HCT116 (cell line): ENCODE data around the gene PKNOX2. TPM values are rescaled to one million over a fixed set of nuclear protein-coding genes. Genes with fewer than 3 reads are reported as not detected.

ENCODE experiments used
- ATAC-seq: fragments of 200-7000 bp; cut with Tn5 transposase; 2 replicates; pipeline ENCODE4 v1.9.1; 2020; ENCODE audit warnings: mild to moderate bottlenecking, moderate library complexity
- BruUV-seq: library from RNA; stranded (reverse); fragments of 400-500 nt; replicated peaks from 2 replicates; lab custom pipeline; 2021; lab: Mats Ljungman, UMichigan
- CTCF ChIA-PET: fragments of 300-600 bp; sonication (Branson Sonifier 250); formaldehyde crosslinking; loops from one replicate; lab custom pipeline; 2021; ENCODE audit warnings: antibody characterized with exemption; lab: Charles Lee
- POLR2A ChIA-PET: fragments of 300-600, 350-600 bp; sonication (Branson Sonifier 250); formaldehyde crosslinking; loops from one replicate; lab custom pipeline; 2021; ENCODE audit warnings: antibody characterized with exemption; lab: Charles Lee
- RAD21 ChIA-PET, 2 experiments: fragments of 300-600 bp; sonication (Branson Sonifier 250); formaldehyde crosslinking; loops; one replicate each; lab custom pipeline; 2023; ENCODE audit warnings: low total read pairs in 2 of 2; ENCODE audit not compliant: uncharacterized antibody in 2 of 2, unreplicated experiment in 2 of 2, low non-redundant PET in 1 of 2; lab: Charles Lee
- DNase-seq: peaks from one replicate; pipeline ENCODE4 v3.0.0-alpha.2; 2010; ENCODE audit warnings: low read depth, low spot score
- H2AFZ ChIP-seq: fragments of 200-600 bp; shearing (Covaris generic), sonication (generic); 2 replicates; pipeline ENCODE4 v1.6.1; 2017; ENCODE audit warnings: low read depth, mixed run types, mixed read lengths, antibody characterized with exemption, low read length; ENCODE audit not compliant: poor library complexity, severe bottlenecking
- H3K27ac ChIP-seq: 2 replicates; pipeline ENCODE4 v1.5.1; 2012; ENCODE audit warnings: low read depth, low read length
- H3K27me3 ChIP-seq: fragments of 200-600 bp; sonication (generic); 2 replicates; pipeline ENCODE4 v1.6.1; 2016; ENCODE audit warnings: mixed run types, low read length, mixed read lengths; ENCODE audit not compliant: insufficient read depth
- H3K36me3 ChIP-seq, 2 experiments: fragments of 200-500 bp in 1 of 2; fragments of 200-600 bp in 1 of 2; sonication (Bioruptor generic) in 1 of 2; sonication (generic) in 1 of 2; 2 replicates each; pipeline versions ENCODE4 v1.5.1 to v1.6.1; 2014 to 2016; ENCODE audit warnings: low read length in 2 of 2, inconsistent platforms in 1 of 2, mixed read lengths in 1 of 2, mixed run types in 1 of 2; ENCODE audit not compliant: insufficient read depth in 2 of 2, control insufficient read depth in 1 of 2
- H3K4me1 ChIP-seq, 2 experiments: fragments of 200-600 bp in 1 of 2; sonication (generic) in 1 of 2; 2 replicates each; pipeline versions ENCODE4 v1.5.1 to v1.6.1; 2012 to 2017; ENCODE audit warnings: low read length in 2 of 2, inconsistent platforms in 1 of 2, mild to moderate bottlenecking in 1 of 2, mixed read lengths in 1 of 2, mixed run types in 1 of 2, moderate library complexity in 1 of 2; ENCODE audit not compliant: insufficient read depth in 2 of 2, control insufficient read depth in 1 of 2
- H3K4me2 ChIP-seq: fragments of 200-600 bp; sonication (generic); 2 replicates; pipeline ENCODE4 v1.6.1; 2017; ENCODE audit warnings: mixed run types, low read length, mixed read lengths
- H3K4me3 ChIP-seq, 2 experiments: fragments of 200-600 bp in 1 of 2; sonication (generic) in 1 of 2; replicated peaks in 1 of 2; 2 replicates each; pipeline ENCODE4 v1.5.1; 2011 to 2016; ENCODE audit warnings: low read length in 2 of 2, control low read depth in 1 of 2, low read depth in 1 of 2, mild to moderate bottlenecking in 1 of 2, mixed read lengths in 1 of 2, mixed run types in 1 of 2
- H3K79me2 ChIP-seq: fragments of 200-600 bp; sonication (generic); 2 replicates; pipeline ENCODE4 v1.6.1; 2017; ENCODE audit warnings: mild to moderate bottlenecking, mixed run types, low read length, moderate library complexity, mixed read lengths; ENCODE audit not compliant: insufficient read depth
- H3K9ac ChIP-seq: fragments of 200-600 bp; sonication (generic); 2 replicates; pipeline ENCODE4 v1.6.1; 2016; ENCODE audit warnings: low read length, mixed read lengths
- H3K9me2 ChIP-seq: fragments of 200-600 bp; sonication (generic), shearing (Covaris generic); 2 replicates; pipeline ENCODE4 v1.6.1; 2017; ENCODE audit warnings: mixed run types, mild to moderate bottlenecking, moderate library complexity; ENCODE audit not compliant: insufficient read depth
- H3K9me3 ChIP-seq, 2 experiments: fragments of 200-500 bp in 1 of 2; fragments of 200-600 bp in 1 of 2; sonication (Bioruptor generic) in 1 of 2; sonication (generic) in 1 of 2; 2 replicates each; pipeline ENCODE4 v1.6.1; 2014 to 2017; ENCODE audit warnings: low read length in 2 of 2, mixed read lengths in 2 of 2, inconsistent platforms in 1 of 2, low read depth in 1 of 2, mild to moderate bottlenecking in 1 of 2, mixed run types in 1 of 2, moderate library complexity in 1 of 2; ENCODE audit not compliant: control insufficient read depth in 1 of 2, insufficient read depth in 1 of 2
- H4K20me1 ChIP-seq: fragments of 200-600 bp; sonication (generic), shearing (Covaris generic); 2 replicates; pipeline ENCODE4 v1.6.1; 2017; ENCODE audit warnings: mixed run types, mild to moderate bottlenecking, moderate library complexity; ENCODE audit not compliant: insufficient read depth
- CBX3 ChIP-seq: IDR thresholded peaks from 2 replicates; pipeline ENCODE4 v1.6.1; 2012; ENCODE audit warnings: low read depth
- CTCF ChIP-seq, 3 experiments: fragments of 200-600 bp in 1 of 3; sonication (generic) in 1 of 3; IDR thresholded peaks in 2 of 3; conservative IDR thresholded peaks in 1 of 3; 2 replicates each; pipeline ENCODE4 v1.5.1; 2012 to 2017; ENCODE audit warnings: low read depth in 2 of 3, low read length in 2 of 3, antibody characterized with exemption in 1 of 3, borderline replicate concordance in 1 of 3, control low read depth in 1 of 3, mild to moderate bottlenecking in 1 of 3, mixed read lengths in 1 of 3, mixed run types in 1 of 3, moderate library complexity in 1 of 3; ENCODE audit not compliant: insufficient read depth in 1 of 3
- EGR1 ChIP-seq: IDR thresholded peaks from 2 replicates; pipeline ENCODE4 v1.6.1; 2012; ENCODE audit warnings: low read depth
- ELF1 ChIP-seq: IDR thresholded peaks from 2 replicates; pipeline ENCODE4 v1.6.1; 2012; ENCODE audit warnings: low read depth, borderline replicate concordance
- EZH2 ChIP-seq: fragments of 200-600 bp; sonication (generic); IDR thresholded peaks from 2 replicates; pipeline ENCODE4 v1.6.1; 2017; ENCODE audit warnings: antibody characterized with exemption, mixed run types
- EZH2phosphoT487 ChIP-seq: fragments of 200-600 bp; IDR thresholded peaks from 2 replicates; pipeline ENCODE4 v1.6.1; 2018; ENCODE audit warnings: antibody characterized with exemption, borderline replicate concordance
- FOSL1 ChIP-seq: IDR thresholded peaks from 2 replicates; pipeline ENCODE4 v1.6.1; 2012; ENCODE audit warnings: low read depth
- JUND ChIP-seq: IDR thresholded peaks from 2 replicates; pipeline ENCODE4 v1.6.1; 2012
- MAX ChIP-seq: IDR thresholded peaks from 2 replicates; pipeline ENCODE4 v1.6.1; 2012
- POLR2AphosphoS5 ChIP-seq: IDR thresholded peaks from 2 replicates; pipeline ENCODE4 v1.6.1; 2011; ENCODE audit warnings: mild to moderate bottlenecking, low read depth, low read length, moderate library complexity
- RAD21 ChIP-seq: IDR thresholded peaks from 2 replicates; pipeline ENCODE4 v1.6.1; 2012; ENCODE audit warnings: low read depth, mild to moderate bottlenecking
- REST ChIP-seq: IDR thresholded peaks from 2 replicates; pipeline ENCODE4 v1.6.1; 2012; ENCODE audit warnings: low read depth
- SP1 ChIP-seq: IDR thresholded peaks from 2 replicates; pipeline ENCODE4 v1.6.1; 2012; ENCODE audit warnings: low read depth
- SRF ChIP-seq: IDR thresholded peaks from 2 replicates; pipeline ENCODE4 v1.6.1; 2012; ENCODE audit warnings: low read depth
- TCF7L2 ChIP-seq: IDR thresholded peaks from 2 replicates; pipeline ENCODE4 v1.7.0; 2011; ENCODE audit warnings: borderline replicate concordance, inconsistent platforms; ENCODE audit not compliant: insufficient read depth, insufficient read length; ENCODE audit errors: extremely low read depth
- YY1 ChIP-seq: IDR thresholded peaks from 2 replicates; pipeline ENCODE4 v1.6.1; 2011; ENCODE audit warnings: low read length, low read depth, moderate library complexity, mild to moderate bottlenecking; ENCODE audit not compliant: insufficient replicate concordance; ENCODE audit errors: extremely low read depth
- ZBTB33 ChIP-seq: IDR thresholded peaks from 2 replicates; pipeline ENCODE4 v1.6.1; 2011; ENCODE audit warnings: mild to moderate bottlenecking, low read length, moderate library complexity; ENCODE audit not compliant: insufficient replicate concordance; ENCODE audit errors: extremely low read depth
- ZFX ChIP-seq: fragments of 450-650 bp; IDR thresholded peaks from 2 replicates; pipeline ENCODE4 v1.6.1; 2017
- ZNF274 ChIP-seq: fragments of 200-500 bp; sonication (Bioruptor generic); IDR thresholded peaks from 2 replicates; pipeline ENCODE4 v1.6.1; 2014; ENCODE audit warnings: mild to moderate bottlenecking, low read depth, low read length, inconsistent platforms
- intact Hi-C: fragments of 100-400 bp; cut with micrococcal nuclease; formaldehyde crosslinking; loops from 2 replicates; pipeline ENCODE4 v1.10.0; 2022
- total RNA-seq: library from RNA; stranded (reverse); gene quantifications from one replicate; pipeline ENCODE4 v1.2.1, GENCODE V29; 2021; ENCODE audit not compliant: unreplicated experiment

PKNOX2 gene
- total RNA-seq, 1 experiment from 2014 or later = 0.20 TPM

- POLR2A ChIA-PET = interaction anchor here (1.2 kb wide), 1 partner anchor 8 kb away, joined by 6 read pairs; no protein-coding TSS in a partner anchor
- Histone ChIP-seq H3K9me3 (no peaks in the 10 kb centered on the region), H3K36me3 (no peaks in the 10 kb centered on the region), H2AFZ (no peak overlapping the region), H4K20me1 (no peaks in the 10 kb centered on the region), H3K9me2 (no peaks in the 10 kb centered on the region), H3K9ac (no peak overlapping the region), H3K27me3 (peaks cover 7% of the 10 kb centered on the region; the same call in 1 of the 2 replicates), H3K79me2 (no peaks in the 10 kb centered on the region), H3K4me2 (no peak overlapping the region), H3K27ac (no peak overlapping the region), H3K4me3 (no peak overlapping the region), H3K4me1 (no peaks in the 10 kb centered on the region)
- no peak for DNase-seq
- no peak for ATAC-seq
- no TSS peak for BruUV-seq
- CTCF ChIA-PET = interaction anchor here (0.8 to 2.4 kb wide), 2 partner anchors 9 kb away, joined by 5 to 11 read pairs; no protein-coding TSS in a partner anchor
- RAD21 ChIA-PET = no interaction called here
- no peak for TF ChIP-seq MAX
- TF ChIP-seq FOSL1 = no peak
- no peak for TF ChIP-seq ELF1
- no peak for TF ChIP-seq CTCF (IDR thresholded peaks at IDR 0.05 in 2 of 3, conservative IDR thresholded peaks at IDR 0.05 in 1 of 3; ENCODE audit: borderline replicate concordance in 1 of 3, insufficient read depth in 1 of 3, low read depth in 2 of 3, low read length in 2 of 3)
- TF ChIP-seq TCF7L2 = no peak
- no peak for TF ChIP-seq SRF
- TF ChIP-seq EZH2phosphoT487 = no peak
- no peak for TF ChIP-seq EZH2
- TF ChIP-seq ZNF274 = no peak
- TF ChIP-seq POLR2AphosphoS5 = no peak
- TF ChIP-seq CBX3 = no peak
- no peak for TF ChIP-seq JUND
- TF ChIP-seq ZBTB33 = no peak
- TF ChIP-seq RAD21 = no peak
- no peak for TF ChIP-seq ZFX
- no peak for TF ChIP-seq EGR1
- no peak for TF ChIP-seq REST
- no peak for TF ChIP-seq YY1
- no peak for TF ChIP-seq SP1
- intact Hi-C loops = no loop called here
These were observed 32.0 kb upstream of the PKNOX2 start for GRCh38 chr11:125132596-125132995.
